ENCODE data around the gene MED9.

MED9 gene

DNA sequence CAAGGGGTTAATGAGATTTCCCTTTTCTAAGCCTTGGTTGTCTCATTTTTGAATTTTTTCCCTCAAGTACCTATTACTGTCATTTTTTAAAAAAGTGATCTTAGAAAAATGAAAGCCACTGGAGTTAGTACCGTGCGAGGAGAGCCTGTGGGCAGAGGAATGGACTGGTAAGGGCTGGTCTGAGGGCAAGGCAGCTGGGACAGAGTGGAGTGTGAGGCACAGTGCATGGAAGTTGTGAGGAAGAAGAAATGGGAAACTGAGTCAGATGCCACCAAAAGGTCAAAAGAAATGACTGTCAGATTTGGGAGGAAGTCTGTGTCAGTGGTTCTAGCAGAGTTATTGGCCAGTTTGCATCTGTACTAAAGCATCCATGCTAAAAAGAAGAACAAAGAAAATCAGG, 11.2 kb downstream of the MED9 start:
- no peak for DNase-seq

- peak in 11 of 56 donors; percentile 19 to 58 (median 41) for DNase-seq
These were observed 14.3 kb downstream of the MED9 start for GRCh38 chr17:17491031-17491471.

DNA sequence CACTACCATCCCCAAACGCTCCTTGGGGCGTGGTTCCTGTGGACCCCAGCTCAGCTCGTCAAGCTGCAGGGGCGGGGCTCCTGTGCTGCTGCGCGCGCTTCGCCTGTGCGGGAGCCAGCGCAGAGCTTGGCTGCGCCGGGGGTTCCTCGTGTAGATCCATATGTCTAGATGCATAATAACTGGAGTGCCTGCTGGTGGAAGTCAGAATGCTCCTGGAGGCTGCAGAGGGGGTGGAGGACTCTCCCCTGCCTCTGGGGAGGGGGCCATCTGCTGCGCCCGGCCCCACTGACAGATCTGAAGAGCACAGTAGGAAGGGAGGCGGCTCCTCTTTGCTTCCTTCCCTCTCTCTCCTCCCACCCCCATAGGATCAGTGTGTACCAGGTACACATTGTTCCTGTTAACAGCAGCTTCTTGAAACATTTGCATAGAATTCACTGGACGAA, 14.8 kb downstream of the MED9 start:
- peak in 18 of 56 donors; percentile 22 to 67 (median 34) for DNase-seq

DNA sequence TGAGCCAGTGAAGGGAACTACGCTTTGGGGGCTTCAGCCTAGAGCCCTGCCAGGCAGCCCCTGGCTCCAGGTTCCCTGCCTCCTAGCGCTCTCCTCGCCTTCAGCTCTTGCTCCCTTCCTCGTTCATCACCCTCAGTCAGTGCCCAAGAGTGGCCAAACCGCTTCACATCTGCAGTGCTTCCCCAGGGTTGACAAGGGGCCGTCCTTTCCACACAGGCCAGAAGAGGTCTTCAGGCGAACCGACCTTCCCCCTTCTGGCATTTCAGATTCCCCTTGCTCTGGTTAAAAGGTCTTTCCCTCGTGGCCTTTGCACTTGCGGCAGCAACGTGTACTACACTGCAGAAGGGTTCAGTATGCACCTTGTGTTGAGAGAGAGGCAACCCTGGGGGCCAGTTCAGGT, 15.3 kb downstream of the MED9 start:
- DNase-seq = no peak

DNA sequence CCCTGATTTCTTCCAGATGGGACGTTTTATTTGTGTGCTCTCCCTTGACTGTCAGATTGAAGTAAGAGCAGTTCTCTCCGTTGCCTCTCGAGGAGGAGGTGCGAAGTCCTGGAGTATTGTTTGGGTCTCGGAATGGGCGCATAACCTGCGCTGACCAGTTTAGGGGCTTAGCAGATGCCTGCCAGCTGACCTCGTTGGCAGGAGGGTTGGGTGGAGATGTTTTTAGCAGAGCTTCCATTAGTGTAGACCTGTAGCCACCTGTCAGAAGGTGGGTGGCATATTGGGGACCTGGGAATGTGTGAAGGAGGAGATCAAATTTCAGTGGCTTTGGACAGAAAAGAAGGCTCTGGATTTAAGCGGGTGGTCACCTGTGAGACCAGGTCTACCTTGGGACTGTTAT, 15.8 kb downstream of the MED9 start:
- DNase-seq = no peak

DNA sequence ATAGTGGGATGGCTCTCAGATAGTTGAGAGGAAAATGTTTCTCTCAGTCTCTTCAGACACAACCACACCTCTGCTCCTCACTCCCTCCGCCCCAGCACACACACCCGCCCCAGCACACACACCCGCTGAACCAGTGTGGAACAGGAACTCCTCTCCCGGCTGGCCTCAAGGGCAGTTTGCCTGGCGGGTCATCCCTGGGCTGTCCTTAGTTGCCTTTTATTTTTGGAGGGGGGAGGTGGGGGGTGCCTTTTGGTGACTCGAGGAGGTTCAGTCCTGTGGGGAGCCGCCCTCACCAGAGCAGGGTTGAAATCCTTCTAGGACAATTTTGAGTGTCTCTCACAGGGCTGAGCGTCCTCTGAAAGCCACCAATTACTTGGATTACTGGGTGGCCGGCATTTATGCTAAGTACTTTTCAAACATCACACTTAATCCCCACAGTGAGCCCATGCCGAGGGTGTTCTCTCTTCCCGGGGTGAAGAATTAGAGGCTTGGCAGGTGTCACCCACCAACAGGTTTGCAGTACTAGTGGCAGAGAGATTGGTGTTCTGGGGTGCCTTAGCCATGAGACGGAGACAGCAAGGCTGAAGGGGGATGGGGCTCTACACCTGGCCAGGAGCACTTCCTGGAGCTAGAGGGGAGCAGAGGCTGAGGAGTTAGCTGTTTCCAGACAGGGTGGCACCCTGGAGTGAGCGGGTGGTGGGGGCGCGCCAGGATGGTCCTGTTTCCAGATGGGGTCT, 16.6 kb downstream of the MED9 start:
- peak in 7 of 56 donors; percentile 12 to 41 (median 24) for DNase-seq

DNA sequence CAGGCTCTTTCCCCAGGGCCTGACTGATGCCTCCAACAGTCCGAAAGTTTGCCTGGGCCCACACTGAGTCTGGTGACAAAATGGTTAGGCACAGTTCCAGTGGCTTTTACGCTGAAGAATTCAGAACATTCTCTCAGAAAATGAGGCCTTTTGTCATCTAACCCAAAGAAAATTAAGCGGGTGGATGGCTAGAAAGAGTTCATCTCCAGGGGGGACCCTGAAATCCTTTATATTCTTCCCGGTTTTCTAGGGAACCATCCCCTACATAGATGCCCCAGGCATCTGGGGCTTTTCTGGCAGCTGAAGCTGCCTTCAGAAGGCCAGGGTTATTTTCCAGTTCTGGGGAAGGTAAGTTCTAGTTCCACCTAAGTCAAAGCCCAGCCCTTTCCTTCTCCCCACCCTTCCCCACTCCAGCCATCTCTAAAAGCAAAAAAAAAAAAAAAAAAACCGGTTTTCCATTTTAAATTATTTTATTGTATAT, 17.2 kb downstream of the MED9 start:
- no peak for DNase-seq

DNA sequence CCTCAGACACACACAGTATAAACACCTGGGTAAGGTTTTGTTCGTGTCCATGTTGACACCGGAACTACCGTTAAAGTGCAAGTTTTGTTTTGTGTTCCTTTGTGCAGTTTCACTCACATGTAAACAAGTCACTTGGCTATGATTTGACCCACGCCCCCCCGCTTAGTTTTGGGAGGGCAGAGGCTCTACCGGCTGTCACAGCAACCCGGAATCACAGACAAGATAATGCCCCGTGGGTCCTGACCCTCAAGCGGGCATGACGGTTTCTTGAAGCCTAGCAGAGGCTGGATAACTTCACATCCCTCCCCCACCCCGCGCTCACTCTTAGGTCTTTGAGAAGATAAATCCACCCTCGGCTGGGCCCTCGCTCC, 17.7 kb downstream of the MED9 start:
- DNase-seq = peak in 2 of 56 donors; percentile 55 to 57

DNA sequence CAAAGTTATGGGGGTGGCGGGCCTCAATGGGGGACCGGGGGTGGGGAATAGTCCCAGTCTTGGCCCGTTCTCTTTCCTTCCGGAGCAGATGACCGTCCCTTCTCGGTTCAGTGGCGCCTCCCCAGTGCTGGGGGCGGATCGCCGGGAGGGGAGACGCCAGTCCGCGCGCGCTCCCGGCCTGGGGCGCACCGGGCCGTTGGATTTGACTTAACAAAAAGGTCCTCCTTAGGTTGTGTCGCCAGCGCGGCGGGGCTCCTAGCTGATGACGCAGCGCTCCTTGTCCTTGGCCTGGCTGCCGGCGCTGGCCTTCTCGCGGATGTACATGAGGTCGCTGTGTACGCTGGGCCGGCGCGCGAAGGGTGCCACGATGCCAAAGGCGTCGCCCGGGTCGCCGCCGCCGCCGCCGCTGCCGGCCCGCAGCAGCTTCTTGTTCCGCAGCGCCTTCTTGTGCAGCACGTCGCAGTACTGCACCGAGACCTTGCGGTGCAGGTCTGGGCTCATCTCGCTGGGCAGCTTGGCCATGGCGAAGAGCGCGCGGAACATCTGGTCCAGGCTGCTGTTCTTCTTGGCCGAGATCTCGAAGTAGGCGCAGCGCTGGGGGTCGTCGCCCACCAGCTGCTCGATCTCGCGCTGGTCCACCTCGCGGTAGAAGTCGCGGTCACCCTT, 18.2 kb downstream of the MED9 start:
- peak in 27 of 56 donors; percentile 10 to 65 (median 46) for DNase-seq

- DNase-seq = peak in 14 of 56 donors; percentile 45 to 78 (median 56)
These were observed 18.9 kb downstream of the MED9 start for GRCh38 chr17:17495536-17496188.

DNA sequence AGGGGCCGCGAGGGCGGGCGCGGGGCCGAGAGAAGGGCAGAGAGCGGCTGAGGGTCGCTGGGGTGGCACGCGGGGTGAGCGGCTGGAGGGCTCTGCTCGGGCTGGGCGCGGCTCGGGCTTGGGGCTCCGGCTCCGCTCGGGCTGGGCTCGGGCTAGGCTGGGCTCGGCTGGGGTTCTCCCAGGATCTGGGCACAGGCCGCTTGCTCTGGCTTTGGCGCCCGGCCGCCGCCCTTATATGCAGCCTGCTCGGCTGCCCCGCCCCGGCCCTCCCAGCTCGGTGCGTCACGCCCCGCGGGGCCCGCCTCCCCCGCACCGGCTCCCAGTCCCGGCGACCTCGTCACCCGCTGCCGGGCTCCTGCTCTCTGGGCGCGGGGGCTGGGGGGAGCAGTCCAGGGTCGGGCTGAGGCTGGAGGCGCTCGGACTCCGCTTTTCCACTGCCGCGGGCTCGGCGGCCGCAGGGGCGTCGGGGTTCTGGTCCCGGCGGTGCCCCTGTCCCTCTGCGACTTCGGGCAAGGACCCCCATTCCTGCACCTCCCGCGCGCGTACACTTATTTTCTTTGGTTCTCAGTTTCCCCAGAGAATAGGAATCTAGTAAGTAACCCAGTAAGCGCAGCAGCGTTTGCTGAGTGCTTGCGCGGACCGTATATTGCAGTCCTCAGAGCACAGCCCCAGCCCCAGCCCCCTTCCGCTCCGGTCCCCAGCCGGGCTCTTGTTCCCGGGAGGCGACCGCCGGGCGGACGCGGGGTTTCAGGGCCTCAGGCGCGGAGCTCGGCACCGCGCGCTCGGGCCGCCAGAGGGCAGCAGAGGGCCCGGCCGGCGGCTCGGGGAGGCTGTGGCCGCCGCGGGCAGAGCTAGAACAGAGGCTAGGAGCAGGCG, 19.6 kb downstream of the MED9 start, which contains the start of gene RASD1:
RASD1 (minus strand) TSS at position 207 of the 876 bp plus-strand sequence. CDS start 214 bp downstream, outside the sequence.
- peak; percentile 54 to 93 (median 84) for DNase-seq

- DNase-seq = no peak
These were observed 20.5 kb downstream of the MED9 start for GRCh38 chr17:17497065-17497844.

DNA sequence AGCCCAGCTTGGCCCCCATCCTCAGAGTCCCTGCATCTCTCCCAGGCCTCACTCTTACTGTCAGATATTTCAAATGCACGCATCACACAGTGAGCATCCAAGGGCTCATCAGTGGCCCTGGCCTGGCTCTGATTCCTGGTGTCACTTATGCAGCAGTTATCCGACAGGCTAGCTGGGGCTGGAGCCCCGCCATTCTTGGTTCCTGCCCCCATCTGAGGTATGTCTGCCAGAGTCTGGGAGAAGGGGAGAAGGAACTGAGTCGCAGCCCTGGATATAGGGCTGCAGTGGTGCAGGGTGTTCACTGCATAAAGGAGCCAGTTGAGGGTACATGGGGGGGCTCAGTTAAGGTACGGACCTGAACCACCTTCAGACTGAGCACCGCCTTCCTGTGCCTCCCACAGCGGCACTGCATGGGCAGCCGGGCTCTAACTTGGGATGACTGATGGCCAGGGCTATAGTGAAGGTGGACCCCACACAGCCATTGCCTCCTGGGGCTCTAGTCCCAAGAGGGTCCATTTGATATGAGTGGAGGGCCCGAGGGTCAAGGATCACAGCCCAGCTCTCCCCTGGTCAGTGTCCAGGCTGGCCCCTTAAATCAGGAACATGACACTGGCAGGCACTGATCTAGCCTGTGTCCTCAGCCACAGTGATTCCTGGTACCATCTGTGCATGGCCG, 21.2 kb downstream of the MED9 start:
- DNase-seq = no peak

DNA sequence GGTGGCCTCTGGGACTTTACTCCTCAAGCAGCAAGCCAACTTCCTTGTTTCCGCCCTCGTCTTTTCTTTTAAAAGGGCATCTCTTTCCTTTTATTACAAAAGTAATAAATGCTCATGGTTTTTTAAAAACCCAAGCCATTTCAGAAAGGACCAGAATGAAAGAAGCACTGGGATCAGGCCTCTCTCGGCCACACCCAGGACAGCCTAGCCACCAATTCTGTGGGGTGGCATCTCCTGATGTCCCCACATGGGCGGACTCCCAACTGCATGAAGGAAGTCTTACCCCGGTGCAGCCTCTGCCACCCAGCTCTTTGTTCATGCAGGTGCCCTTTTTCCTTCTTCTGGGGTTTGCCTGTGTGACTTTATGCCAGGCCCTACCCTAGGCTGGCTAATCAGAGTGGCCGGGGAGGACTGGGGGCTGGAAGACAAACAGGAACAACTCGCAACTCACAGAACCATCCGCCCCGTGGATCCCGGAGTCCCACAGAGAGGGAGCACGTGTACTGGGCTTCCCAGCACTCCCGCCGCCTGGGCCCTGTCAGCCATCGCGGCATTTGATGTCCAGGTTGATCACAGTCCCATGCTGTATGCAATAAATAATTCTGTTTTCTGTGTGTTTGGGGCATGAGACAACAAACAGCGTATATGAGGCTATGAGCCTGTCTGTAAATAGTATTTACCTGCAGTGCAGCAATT, 22.0 kb downstream of the MED9 start:
- no peak for DNase-seq

DNA sequence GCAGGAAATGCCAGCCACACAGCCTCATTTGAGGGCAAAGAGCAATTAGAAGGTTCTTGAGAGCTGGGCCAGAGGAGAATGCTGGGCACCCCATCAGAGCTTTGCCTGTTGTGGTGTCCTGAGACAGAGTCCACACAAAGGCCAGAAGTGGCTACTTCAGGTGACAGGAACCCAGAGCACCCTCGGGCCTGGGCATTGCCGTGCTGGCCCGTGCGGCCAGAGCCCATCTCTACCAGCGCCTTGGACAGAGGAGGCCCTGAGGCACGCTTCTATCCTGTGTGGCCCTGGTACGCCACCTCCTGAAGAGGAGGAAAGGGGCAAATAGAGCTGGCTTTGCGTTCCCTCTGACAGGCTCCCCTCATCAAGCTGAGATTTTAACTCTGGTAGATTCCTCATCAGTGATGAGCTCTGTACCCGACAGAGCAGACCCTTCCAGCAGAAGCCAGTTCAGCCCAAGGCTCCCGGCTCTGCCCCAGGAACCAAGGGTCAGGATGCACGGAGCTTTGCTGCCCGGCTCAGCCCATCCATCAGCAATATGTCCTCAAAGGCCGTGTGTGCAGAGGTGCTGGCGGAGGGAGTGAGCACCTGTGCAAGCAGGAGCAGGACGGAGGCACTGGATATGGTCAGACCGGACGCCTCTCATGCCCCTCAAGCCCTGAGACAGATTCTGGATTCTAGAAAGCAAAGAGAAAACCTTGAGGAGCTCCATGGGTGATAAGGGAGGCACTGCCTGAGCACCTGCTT, 22.8 kb downstream of the MED9 start:
- DNase-seq = no peak

DNA sequence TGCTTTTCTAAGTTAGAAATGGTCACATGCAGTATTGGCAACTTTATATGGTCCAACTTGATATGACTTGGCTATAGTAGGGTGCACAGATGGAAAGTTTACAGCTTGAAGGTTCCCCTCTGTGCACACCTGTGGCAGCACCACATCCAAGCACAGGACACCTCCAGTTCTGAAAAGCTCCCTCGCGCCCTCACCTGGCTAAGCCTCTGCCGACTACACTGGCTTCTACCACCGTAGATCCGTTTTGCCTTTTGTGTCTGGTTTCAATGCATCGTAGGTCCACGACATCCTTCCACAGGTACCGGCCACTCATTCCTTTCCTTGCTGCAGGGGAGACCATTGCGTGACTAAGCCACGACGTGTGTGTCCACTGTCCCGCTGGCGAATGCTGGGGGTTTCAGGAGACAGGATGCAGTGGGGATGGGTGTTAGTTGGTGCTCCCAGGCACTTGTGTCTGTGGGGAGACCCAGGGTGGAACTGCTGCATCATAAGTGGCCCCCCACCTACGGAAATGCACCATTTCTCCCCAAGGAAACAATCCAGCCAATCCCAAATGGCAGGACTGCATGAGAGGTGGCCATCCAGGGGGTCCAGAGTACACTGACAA, 24.3 kb downstream of the MED9 start:
- DNase-seq = peak in 1 of 56 donors; percentile 39

- no peak for DNase-seq
These were observed 26.2 kb downstream of the MED9 start for GRCh38 chr17:17502741-17503565.
